ENCODE measurements around the gene SNX14.

Gene SNX14

GRCh38 chr6:85464722-85465150 lies 128.9 kb downstream of the SNX14 start:
- peak in 2 of 3 donors; percentile 18 to 52 for DNase-seq (ENCODE audit: low read depth in 2 of 3, low spot score in 1 of 3)

DNA sequence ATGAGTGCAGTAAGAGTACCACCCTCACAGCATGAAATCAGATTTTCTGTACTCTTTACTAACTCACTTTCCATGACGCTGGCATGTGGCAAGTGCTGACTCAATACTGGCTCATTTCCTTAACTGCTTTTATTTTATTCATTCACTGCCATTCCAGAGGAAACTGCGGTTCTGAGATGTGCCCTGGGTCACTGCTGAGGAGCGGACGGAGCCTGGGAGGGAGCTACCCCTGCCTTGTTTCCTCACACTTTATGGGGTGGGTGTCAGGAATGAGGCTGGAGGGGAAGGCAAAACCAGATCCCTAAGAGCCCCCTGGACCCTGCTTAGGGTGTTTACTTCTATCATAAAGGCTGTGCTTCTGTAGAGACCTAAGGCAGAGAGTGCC lies 129.4 kb downstream of the SNX14 start:
- peak in 2 of 3 donors; percentile 40 to 52 for DNase-seq (ENCODE audit: low read depth in 2 of 3, low spot score in 1 of 3)

GRCh38 chr6:85463621-85464259 lies 129.9 kb downstream of the SNX14 start:
- no peak for DNase-seq (ENCODE audit: low read depth in 2 of 3, low spot score in 1 of 3)

GRCh38 chr6:85462673-85463072 lies 131.0 kb downstream of the SNX14 start:
- DNase-seq (ENCODE audit: low read depth in 2 of 3, low spot score in 1 of 3) = no peak

DNA sequence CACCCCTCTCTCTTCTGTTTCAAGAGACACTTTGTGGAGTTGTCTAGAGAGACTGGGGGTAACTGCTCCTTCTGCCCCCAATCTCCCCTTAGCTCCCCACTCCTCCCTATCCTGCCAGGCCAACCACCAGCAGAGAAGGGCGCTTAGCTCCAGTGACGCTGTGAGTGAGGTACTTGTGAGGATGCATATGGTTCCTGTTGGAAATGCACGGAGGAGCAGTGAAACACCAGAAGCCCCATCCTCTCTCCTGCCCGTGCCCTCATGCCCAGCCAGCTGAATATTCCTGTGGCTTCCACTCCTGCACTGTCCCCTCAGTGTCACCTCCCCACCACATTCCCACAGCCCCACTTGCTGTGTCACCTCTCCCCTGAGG lies 131.9 kb downstream of the SNX14 start:
- DNase-seq (ENCODE audit: low read depth in 2 of 3, low spot score in 1 of 3) = no peak

GRCh38 chr6:85460921-85461797 lies 132.5 kb downstream of the SNX14 start:
- peak in 1 of 3 donors; percentile 21 for DNase-seq (ENCODE audit: low read depth in 2 of 3, low spot score in 1 of 3)

- DNase-seq (ENCODE audit: low read depth in 2 of 3, low spot score in 1 of 3) = no peak
These were observed 133.3 kb downstream of the SNX14 start for GRCh38 chr6:85460154-85460920.

GRCh38 chr6:85459224-85459901 lies 134.3 kb downstream of the SNX14 start:
- DNase-seq (ENCODE audit: low read depth in 2 of 3, low spot score in 1 of 3) = no peak

GRCh38 chr6:85458782-85459181 lies 134.9 kb downstream of the SNX14 start:
- no peak for DNase-seq (ENCODE audit: low read depth in 2 of 3, low spot score in 1 of 3)

- no peak for DNase-seq (ENCODE audit: low read depth in 2 of 3, low spot score in 1 of 3)
These were observed 135.5 kb downstream of the SNX14 start for GRCh38 chr6:85458184-85458583.

DNA sequence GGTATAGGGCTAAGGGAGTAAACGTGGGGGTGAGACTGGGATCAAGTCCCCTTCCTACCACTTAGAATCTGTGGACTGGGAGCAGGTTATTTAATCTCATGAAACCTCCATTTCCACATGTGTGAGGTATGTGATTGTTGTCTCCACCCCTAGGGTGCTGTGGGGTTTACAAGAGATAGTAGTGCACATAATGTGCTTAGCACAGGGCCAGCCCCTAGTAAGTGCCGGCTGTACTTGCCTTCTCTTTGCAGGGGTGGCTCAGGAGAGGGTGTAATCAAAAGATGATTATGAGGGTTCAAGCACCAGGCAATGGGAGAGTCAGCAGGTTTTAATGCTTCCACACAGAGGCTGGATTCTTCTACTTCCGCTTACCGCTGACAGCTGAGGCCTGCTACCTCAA lies 136.9 kb downstream of the SNX14 start:
- DNase-seq (ENCODE audit: low read depth in 2 of 3, low spot score in 1 of 3) = no peak
